Fibroblast of skin of left biceps (primary cell): ENCODE measurements around the gene DPF3.
"Not testable (repeated sequence)": the region's sequence is repeated elsewhere in the genome, so short reads cannot be mapped to it uniquely, and the experiment has no call there.

Experiments
- DNase-seq, 2 experiments: peaks; one replicate each; pipeline ENCODE4 v3.0.0-alpha.2; 2013; ENCODE audit warnings: low read depth in 2 of 2

The DPF3 gene

GRCh38 chr14:72880820-72881219 lies 13.1 kb downstream of the DPF3 start:
- no peak for DNase-seq

- no peak for DNase-seq
Observed at GRCh38 chr14:72880164-72880563, 13.7 kb downstream of the DPF3 start.

- no peak for DNase-seq
Observed at GRCh38 chr14:72879431-72879830, 14.5 kb downstream of the DPF3 start.

- no peak for DNase-seq
Observed at GRCh38 chr14:72878746-72879145, 15.2 kb downstream of the DPF3 start.

- no peak for DNase-seq
Observed at GRCh38 chr14:72876710-72877063, 17.2 kb downstream of the DPF3 start.

GRCh38 chr14:72876005-72876709 lies 17.7 kb downstream of the DPF3 start:
- DNase-seq: no peak

- DNase-seq: not testable (repeated sequence)
Observed at GRCh38 chr14:72870878-72871277, 23.0 kb downstream of the DPF3 start.

- no peak for DNase-seq
Observed at GRCh38 chr14:72869407-72870329, 24.2 kb downstream of the DPF3 start.

- DNase-seq: no peak
Observed at GRCh38 chr14:72868500-72868899, 25.4 kb downstream of the DPF3 start.

- DNase-seq: no peak
Observed at GRCh38 chr14:72864712-72865365, 29.1 kb downstream of the DPF3 start.

GRCh38 chr14:72863216-72864006 lies 30.5 kb downstream of the DPF3 start:
- no peak for DNase-seq

- no peak for DNase-seq
Observed at GRCh38 chr14:72856530-72857266, 37.2 kb downstream of the DPF3 start.

GRCh38 chr14:72855913-72856312 lies 38.0 kb downstream of the DPF3 start:
- DNase-seq: peak in 1 of 2 experiments; percentile 7

- DNase-seq: no peak
Observed at GRCh38 chr14:72852194-72852593, 41.7 kb downstream of the DPF3 start.

GRCh38 chr14:72851635-72852034 lies 42.3 kb downstream of the DPF3 start:
- no peak for DNase-seq

GRCh38 chr14:72850360-72850759 lies 43.5 kb downstream of the DPF3 start:
- no peak for DNase-seq

GRCh38 chr14:72849222-72849621 lies 44.7 kb downstream of the DPF3 start:
- DNase-seq: no peak

- no peak for DNase-seq
Observed at GRCh38 chr14:72847721-72848120, 46.2 kb downstream of the DPF3 start.

- DNase-seq: no peak
Observed at GRCh38 chr14:72845683-72846082, 48.2 kb downstream of the DPF3 start.

GRCh38 chr14:72845196-72845595 lies 48.7 kb downstream of the DPF3 start:
- no peak for DNase-seq

GRCh38 chr14:72844524-72844923 lies 49.4 kb downstream of the DPF3 start:
- DNase-seq: no peak
